ENCODE measurements around the gene EVX2.

- TF ChIP-seq EZH2 (IDR thresholded peaks at IDR 0.05; ENCODE audit: low read depth): no peak
- no peak for TF ChIP-seq CTCF (conservative IDR thresholded peaks at IDR 0.05)
Measured at GRCh38 chr2:176085120-176085788, 1.5 kb upstream of the EVX2 start.
